ENCODE data around the gene SETBP1. TPM values are rescaled to one million over a fixed set of nuclear protein-coding genes. Genes with fewer than 3 reads are reported as not detected.

The SETBP1 gene
- total RNA-seq, 4 donors from 2014 or later = 7.8 to 16.6 (median 11.7) TPM

GRCh38 chr18:44909191-44909719 lies 228.6 kb downstream of the SETBP1 start:
- DNase-seq (ENCODE audit: low spot score in 2 of 2) = no peak
- WGBS, 2 donors = 55 to 56% methylated on average over 5 of the region's 5 CpGs
- H3K4me3 ChIP-seq (ENCODE audit: low read depth, poor library complexity, severe bottlenecking) = no peak overlapping the region
- TF ChIP-seq POLR2A (IDR thresholded peaks at IDR 0.05) = no peak
- TF ChIP-seq, protein P1, sequence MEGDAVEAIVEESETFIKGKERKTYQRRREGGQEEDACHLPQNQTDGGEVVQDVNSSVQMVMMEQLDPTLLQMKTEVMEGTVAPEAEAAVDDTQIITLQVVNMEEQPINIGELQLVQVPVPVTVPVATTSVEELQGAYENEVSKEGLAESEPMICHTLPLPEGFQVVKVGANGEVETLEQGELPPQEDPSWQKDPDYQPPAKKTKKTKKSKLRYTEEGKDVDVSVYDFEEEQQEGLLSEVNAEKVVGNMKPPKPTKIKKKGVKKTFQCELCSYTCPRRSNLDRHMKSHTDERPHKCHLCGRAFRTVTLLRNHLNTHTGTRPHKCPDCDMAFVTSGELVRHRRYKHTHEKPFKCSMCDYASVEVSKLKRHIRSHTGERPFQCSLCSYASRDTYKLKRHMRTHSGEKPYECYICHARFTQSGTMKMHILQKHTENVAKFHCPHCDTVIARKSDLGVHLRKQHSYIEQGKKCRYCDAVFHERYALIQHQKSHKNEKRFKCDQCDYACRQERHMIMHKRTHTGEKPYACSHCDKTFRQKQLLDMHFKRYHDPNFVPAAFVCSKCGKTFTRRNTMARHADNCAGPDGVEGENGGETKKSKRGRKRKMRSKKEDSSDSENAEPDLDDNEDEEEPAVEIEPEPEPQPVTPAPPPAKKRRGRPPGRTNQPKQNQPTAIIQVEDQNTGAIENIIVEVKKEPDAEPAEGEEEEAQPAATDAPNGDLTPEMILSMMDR (IDR thresholded peaks at IDR 0.05) = no peak
- intact Hi-C loops (cut with DNase I; ENCODE audit: low total_unique reads) = no loop called here

DNA sequence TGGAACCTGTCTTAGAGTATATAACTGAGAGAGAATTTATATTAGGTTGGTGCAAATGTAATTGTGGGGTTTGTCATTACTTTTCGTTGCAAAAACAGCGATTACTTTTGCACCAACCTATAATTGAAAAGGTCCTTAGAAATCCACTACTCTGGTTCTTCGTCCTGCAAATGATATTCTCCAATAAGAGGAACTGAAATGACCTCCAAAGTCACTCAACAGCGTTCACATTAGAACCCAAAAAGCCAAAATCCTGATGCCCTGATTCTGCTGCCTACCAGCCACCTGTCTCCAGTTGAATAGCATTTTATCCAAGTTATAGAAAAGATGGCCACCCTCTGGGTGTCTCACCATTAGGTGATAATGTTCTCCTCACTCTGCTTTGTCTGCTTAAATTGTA lies 230.6 kb downstream of the SETBP1 start:
- H3K4me3 ChIP-seq (ENCODE audit: low read depth, poor library complexity, severe bottlenecking) = no peak overlapping the region
- WGBS, 2 donors = 95% methylated on average over 4 of the region's 4 CpGs

GRCh38 chr18:44911773-44912172 lies 231.1 kb downstream of the SETBP1 start:
- 78 to 83% methylated on average over 3 of the region's 3 CpGs for WGBS, 2 donors
- DNase-seq (ENCODE audit: low spot score in 2 of 2) = no peak
- no peak for TF ChIP-seq POLR2A (IDR thresholded peaks at IDR 0.05)
- TF ChIP-seq, protein P1 (IDR thresholded peaks at IDR 0.05) = no peak
- intact Hi-C loops (cut with DNase I; ENCODE audit: low total_unique reads) = no loop called here
- H3K4me3 ChIP-seq (ENCODE audit: low read depth, poor library complexity, severe bottlenecking) = no peak overlapping the region

More for the DNA sequence above, 230.6 kb downstream of the SETBP1 start:
- intact Hi-C loops (cut with DNase I; ENCODE audit: low total_unique reads) = no loop called here
- no peak for DNase-seq (ENCODE audit: low spot score in 2 of 2)
- TF ChIP-seq, protein P1 (IDR thresholded peaks at IDR 0.05) = no peak
- no peak for TF ChIP-seq POLR2A (IDR thresholded peaks at IDR 0.05)

GRCh38 chr18:44912740-44913478 lies 232.2 kb downstream of the SETBP1 start:
- TF ChIP-seq, protein P1 (IDR thresholded peaks at IDR 0.05) = no peak
- TF ChIP-seq POLR2A (IDR thresholded peaks at IDR 0.05) = no peak
- DNase-seq (ENCODE audit: low spot score in 2 of 2) = no peak
- 65 to 68% methylated on average over 6 of the region's 6 CpGs for WGBS, 2 donors
- intact Hi-C loops (cut with DNase I; ENCODE audit: low total_unique reads) = no loop called here
- no peak overlapping the region for H3K4me3 ChIP-seq (ENCODE audit: low read depth, poor library complexity, severe bottlenecking)

GRCh38 chr18:44914028-44914427 lies 233.3 kb downstream of the SETBP1 start:
- intact Hi-C loops (cut with DNase I; ENCODE audit: low total_unique reads) = no loop called here
- 83 to 87% methylated on average over 5 of the region's 5 CpGs for WGBS, 2 donors
- no peak overlapping the region for H3K4me3 ChIP-seq (ENCODE audit: low read depth, poor library complexity, severe bottlenecking)
- TF ChIP-seq, protein P1 (IDR thresholded peaks at IDR 0.05) = no peak
- TF ChIP-seq POLR2A (IDR thresholded peaks at IDR 0.05) = no peak
- DNase-seq (ENCODE audit: low spot score in 2 of 2) = no peak

Data from lower leg skin (tissue), 4 donors.